ENCODE results near the gene HNRNPH1. TPM values are rescaled to one million over a fixed set of nuclear protein-coding genes. Genes with fewer than 3 reads are reported as not detected.

Gene HNRNPH1
- total and polyA plus RNA-seq, 2 of the 13 experiments (the other 11 are each of a cell fraction or from before 2014, with no cell fraction given): 382 to 1,064 TPM

DNA sequence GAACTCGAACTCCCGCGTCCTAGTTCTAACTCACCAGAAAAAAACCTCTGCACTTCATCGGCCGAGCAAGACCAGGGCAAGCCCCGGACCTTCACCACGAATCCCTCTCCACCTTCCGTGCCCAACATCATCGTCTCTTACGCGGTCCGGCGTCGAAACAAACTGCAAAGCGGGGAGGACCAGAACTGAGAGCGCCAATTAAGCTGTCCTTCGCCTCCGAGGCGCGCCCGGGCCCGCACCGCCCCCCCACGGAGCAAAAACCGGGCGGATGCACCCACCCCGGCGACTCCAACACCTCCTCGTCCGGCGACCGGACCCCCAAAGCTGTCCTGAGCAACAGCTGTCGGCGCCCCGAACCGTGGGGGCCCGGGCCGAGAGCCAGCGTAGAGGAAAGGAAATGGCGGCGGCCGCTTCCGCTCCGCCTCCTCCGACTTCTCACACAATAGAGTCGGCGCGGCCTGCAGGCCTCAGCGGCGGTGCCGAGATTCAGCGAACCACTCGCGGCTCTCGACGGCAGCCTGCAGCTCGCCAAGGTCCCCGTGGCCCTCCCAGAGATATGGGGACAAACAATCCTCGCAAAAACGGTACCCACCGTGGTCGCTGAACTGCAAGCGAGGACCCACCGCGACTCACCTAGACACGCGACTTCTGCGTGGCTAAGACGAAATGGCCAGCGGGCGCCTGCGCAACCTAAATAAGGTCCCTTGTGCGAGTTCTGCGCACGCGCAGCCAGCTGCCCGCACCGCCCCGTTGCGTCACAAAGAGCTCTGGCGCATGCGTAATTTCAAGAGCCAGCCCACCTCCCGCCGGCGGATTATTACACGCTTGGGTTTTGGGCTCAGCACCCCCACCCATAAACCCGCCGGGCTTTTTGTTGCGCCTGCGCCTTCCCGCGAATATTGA, at the start of gene HNRNPH1 (continued):
- TF ChIP-seq ZNF619 (CRISPR knock-in tag; IDR thresholded peaks at IDR 0.05): peak; percentile 49
- TF ChIP-seq SP1 (IDR thresholded peaks at IDR 0.05): no peak
- TF ChIP-seq SP1 (CRISPR knock-in tag; IDR thresholded peaks at IDR 0.05): peak; percentile 67
- TF ChIP-seq, protein P1, sequence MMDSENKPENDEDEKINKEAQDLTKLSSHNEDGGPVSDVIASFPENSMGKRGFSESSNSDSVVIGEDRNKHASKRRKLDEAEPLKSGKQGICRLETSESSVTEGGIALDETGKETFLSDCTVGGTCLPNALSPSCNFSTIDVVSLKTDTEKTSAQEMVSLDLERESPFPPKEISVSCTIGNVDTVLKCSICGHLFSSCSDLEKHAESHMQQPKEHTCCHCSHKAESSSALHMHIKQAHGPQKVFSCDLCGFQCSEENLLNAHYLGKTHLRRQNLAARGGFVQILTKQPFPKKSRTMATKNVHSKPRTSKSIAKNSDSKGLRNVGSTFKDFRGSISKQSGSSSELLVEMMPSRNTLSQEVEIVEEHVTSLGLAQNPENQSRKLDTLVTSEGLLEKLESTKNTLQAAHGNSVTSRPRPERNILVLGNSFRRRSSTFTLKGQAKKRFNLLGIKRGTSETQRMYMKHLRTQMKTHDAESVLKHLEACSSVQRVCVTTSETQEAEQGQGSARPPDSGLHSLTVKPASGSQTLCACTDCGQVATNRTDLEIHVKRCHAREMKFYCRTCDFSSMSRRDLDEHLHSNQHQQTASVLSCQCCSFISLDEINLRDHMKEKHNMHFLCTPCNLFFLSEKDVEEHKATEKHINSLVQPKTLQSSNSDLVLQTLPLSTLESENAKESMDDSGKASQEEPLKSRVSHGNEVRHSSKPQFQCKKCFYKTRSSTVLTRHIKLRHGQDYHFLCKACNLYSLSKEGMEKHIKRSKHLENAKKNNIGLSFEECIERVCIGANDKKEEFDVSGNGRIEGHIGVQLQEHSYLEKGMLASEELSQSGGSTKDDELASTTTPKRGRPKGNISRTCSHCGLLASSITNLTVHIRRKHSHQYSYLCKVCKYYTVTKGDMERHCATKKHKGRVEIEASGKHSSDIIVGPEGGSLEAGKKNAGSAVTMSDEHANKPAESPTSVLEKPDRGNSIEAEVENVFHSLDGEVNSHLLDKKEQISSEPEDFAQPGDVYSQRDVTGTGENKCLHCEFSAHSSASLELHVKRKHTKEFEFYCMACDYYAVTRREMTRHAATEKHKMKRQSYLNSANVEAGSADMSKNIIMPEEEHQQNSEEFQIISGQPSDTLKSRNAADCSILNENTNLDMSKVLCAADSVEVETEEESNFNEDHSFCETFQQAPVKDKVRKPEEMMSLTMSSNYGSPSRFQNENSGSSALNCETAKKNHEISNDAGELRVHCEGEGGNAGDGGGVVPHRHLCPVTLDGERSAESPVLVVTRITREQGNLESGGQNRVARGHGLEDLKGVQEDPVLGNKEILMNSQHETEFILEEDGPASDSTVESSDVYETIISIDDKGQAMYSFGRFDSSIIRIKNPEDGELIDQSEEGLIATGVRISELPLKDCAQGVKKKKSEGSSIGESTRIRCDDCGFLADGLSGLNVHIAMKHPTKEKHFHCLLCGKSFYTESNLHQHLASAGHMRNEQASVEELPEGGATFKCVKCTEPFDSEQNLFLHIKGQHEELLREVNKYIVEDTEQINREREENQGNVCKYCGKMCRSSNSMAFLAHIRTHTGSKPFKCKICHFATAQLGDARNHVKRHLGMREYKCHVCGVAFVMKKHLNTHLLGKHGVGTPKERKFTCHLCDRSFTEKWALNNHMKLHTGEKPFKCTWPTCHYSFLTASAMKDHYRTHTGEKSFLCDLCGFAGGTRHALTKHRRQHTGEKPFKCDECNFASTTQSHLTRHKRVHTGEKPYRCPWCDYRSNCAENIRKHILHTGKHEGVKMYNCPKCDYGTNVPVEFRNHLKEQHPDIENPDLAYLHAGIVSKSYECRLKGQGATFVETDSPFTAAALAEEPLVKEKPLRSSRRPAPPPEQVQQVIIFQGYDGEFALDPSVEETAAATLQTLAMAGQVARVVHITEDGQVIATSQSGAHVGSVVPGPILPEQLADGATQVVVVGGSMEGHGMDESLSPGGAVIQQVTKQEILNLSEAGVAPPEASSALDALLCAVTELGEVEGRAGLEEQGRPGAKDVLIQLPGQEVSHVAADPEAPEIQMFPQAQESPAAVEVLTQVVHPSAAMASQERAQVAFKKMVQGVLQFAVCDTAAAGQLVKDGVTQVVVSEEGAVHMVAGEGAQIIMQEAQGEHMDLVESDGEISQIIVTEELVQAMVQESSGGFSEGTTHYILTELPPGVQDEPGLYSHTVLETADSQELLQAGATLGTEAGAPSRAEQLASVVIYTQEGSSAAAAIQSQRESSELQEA (CRISPR knock-in tag; IDR thresholded peaks at IDR 0.05; ENCODE audit: not compliant biosample characterization): no peak
- TF ChIP-seq, protein P2, sequence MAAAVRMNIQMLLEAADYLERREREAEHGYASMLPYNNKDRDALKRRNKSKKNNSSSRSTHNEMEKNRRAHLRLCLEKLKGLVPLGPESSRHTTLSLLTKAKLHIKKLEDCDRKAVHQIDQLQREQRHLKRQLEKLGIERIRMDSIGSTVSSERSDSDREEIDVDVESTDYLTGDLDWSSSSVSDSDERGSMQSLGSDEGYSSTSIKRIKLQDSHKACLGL (CRISPR knock-in tag; IDR thresholded peaks at IDR 0.05): peak; percentile 51; the same call in 1 of the 2 replicates
- no peak; the same call in 1 of the 2 replicates for TF ChIP-seq ZNF557 (CRISPR knock-in tag; IDR thresholded peaks at IDR 0.05)
- TF ChIP-seq PAXIP1 (CRISPR knock-in tag; conservative IDR thresholded peaks at IDR 0.05): no peak; the same call in 1 of the 2 replicates
- TF ChIP-seq YEATS2 (CRISPR knock-in tag; IDR thresholded peaks at IDR 0.05; ENCODE audit: borderline replicate concordance): peak; percentile 84
- TF ChIP-seq MLX (CRISPR knock-in tag; IDR thresholded peaks at IDR 0.05): peak; percentile 57; the same call in 1 of the 2 replicates
- TF ChIP-seq ZNF891 (CRISPR knock-in tag; IDR thresholded peaks at IDR 0.05): peak; percentile 54; the same call in 1 of the 2 replicates
- TF ChIP-seq, protein P3, sequence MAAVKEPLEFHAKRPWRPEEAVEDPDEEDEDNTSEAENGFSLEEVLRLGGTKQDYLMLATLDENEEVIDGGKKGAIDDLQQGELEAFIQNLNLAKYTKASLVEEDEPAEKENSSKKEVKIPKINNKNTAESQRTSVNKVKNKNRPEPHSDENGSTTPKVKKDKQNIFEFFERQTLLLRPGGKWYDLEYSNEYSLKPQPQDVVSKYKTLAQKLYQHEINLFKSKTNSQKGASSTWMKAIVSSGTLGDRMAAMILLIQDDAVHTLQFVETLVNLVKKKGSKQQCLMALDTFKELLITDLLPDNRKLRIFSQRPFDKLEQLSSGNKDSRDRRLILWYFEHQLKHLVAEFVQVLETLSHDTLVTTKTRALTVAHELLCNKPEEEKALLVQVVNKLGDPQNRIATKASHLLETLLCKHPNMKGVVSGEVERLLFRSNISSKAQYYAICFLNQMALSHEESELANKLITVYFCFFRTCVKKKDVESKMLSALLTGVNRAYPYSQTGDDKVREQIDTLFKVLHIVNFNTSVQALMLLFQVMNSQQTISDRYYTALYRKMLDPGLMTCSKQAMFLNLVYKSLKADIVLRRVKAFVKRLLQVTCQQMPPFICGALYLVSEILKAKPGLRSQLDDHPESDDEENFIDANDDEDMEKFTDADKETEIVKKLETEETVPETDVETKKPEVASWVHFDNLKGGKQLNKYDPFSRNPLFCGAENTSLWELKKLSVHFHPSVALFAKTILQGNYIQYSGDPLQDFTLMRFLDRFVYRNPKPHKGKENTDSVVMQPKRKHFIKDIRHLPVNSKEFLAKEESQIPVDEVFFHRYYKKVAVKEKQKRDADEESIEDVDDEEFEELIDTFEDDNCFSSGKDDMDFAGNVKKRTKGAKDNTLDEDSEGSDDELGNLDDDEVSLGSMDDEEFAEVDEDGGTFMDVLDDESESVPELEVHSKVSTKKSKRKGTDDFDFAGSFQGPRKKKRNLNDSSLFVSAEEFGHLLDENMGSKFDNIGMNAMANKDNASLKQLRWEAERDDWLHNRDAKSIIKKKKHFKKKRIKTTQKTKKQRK (IDR thresholded peaks at IDR 0.05; ENCODE audit: low read length): no peak

All from HepG2 (cell line).